Medulla oblongata (tissue), 1 donor: Measurements from ENCODE around the gene SLC17A5.
"Not testable (repeated sequence)": the region's sequence is repeated elsewhere in the genome, so short reads cannot be mapped to it uniquely, and the experiment has no call there.

Experiments
- DNase-seq: peaks from one replicate; pipeline ENCODE4 v3.0.0-alpha.2; 2015; ENCODE audit errors: extremely low spot score

SLC17A5 gene

GRCh38 chr6:73566486-73566871 is 87.3 kb downstream of the SLC17A5 start:
- not testable (repeated sequence) for DNase-seq

DNA sequence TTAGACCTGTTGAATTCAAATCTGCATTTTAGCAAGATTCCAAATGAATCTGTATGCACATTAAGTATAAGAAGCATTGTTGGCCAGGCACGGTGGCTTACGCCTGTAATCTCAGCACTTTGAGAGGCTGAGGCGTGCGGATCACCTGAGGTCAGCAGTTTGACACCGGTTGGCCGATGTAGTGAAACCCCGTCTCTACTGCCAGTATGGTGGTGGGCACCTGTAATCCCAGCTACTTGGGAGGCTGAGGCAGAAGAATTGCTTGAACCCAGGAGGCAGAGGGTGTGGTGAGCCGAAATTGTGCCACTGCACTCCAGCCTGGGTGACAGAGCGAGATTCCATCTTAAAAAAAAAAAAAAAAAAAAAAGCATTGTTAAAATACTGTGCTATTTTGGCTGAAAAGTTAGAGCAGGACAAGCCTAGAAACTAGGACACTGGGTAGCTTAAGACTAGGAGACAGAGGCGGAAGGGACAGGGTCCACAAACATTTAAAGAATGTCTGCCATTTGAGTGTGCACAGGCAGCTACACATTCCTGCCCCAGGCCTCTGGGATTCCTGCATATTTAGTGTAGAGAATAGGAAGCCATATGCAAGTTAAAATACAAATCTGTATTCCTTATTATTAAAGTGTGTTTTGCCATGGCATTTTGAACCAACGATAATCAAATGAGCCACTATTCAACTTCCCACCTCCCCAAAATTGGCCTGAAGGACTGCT is 87.9 kb downstream of the SLC17A5 start:
- no peak for DNase-seq

GRCh38 chr6:73564578-73565345 is 89.0 kb downstream of the SLC17A5 start:
- no peak for DNase-seq

- no peak for DNase-seq
Observed at GRCh38 chr6:73562558-73562957, 91.2 kb downstream of the SLC17A5 start.

- DNase-seq: no peak
Observed at GRCh38 chr6:73560853-73561407, 92.9 kb downstream of the SLC17A5 start.

DNA sequence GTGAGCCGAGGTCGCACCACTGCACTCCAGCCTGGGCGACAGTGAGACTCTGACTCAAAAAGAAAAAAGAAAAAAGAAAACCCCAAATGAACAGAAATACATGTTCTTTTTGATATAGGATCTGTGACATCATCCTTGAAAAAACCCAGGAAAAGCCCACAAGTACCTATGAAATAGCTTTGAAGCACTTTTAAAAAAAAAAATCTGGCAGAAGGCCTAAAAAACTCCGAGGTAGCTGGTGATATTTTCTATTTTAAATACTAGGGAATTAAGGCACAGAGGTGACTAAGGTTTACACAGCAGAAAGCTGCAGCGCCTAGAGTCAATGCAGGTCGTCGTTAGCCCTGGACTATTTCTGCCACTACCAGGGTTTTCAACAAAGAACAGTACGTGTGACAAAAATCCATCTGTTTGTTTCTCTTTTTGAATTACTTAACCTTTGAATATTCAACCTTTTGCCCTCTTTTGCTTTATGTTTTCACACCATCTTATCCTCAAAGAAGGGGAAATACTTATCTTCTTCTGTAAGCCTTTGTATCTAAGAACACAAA is 93.5 kb downstream of the SLC17A5 start:
- DNase-seq: no peak

GRCh38 chr6:73559399-73559794 is 94.4 kb downstream of the SLC17A5 start:
- not testable (repeated sequence) for DNase-seq

- no peak for DNase-seq
Observed at GRCh38 chr6:73558624-73559398, 95.0 kb downstream of the SLC17A5 start.

DNA sequence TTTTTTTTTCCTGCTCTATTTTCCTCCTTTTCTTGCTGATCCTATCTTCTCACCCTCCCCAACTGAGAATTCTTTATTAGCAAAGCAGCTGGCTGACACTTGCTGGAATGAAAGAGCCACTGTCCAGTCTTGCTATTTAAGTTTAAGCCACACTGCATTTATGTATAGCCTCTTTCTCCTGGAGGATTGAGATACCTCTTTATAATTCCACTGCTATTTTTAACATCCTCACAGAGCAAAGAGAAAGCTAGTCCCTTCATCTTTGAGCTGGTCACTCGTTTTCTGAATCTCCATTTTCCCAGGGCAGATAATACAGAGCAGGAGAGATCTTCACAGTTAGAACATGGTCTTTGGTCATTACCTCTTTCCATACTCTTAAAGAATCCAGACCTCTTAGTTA is 97.0 kb downstream of the SLC17A5 start:
- DNase-seq: peak; percentile 70

DNA sequence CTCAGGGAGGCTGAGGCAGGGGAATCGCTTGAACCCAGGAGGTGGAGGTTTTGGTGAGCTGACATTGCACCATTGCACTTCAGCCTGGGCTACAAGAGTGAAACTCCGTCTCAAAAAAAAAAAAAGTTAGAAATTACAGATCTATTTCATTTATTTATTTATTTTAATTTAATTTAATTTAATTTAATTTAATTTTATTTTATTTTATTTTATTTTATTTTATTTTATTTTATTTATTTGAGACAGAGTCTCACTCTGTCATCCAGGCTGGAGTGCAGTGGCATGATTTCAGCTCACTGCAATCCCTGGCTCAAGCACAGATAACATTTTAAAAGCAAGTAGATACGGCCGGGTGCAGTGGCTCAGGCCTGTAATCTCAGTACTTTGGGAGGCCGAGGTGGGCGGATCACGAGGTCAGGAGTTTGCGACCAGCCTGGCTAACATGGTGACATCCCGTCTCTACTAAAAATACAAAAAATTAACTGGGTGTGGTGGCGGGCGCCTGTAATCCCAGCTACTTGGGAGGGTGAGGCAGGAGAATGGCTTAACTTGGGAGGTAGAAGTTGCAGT is 98.3 kb downstream of the SLC17A5 start:
- not testable (repeated sequence) for DNase-seq

- DNase-seq: not testable (repeated sequence)
Observed at GRCh38 chr6:73551115-73551514, 102.7 kb downstream of the SLC17A5 start.

GRCh38 chr6:73548458-73549446 is 105.0 kb downstream of the SLC17A5 start:
- DNase-seq: no peak

- no peak for DNase-seq
Observed at GRCh38 chr6:73547036-73547435, 106.8 kb downstream of the SLC17A5 start.
